NOMO-1 treated with dmso at 0.1 percent for 144 hours (cell line): ENCODE results near the gene GPRIN1.

Experiments
- DNase-seq: peaks from one replicate; lab custom pipeline; 2025; ENCODE audit not compliant: unreplicated experiment; lab: John Stamatoyannopoulos, UW

Gene GPRIN1

GRCh38 chr5:176625512-176625911 lies 15.6 kb upstream of the GPRIN1 start:
- DNase-seq, result no peak

GRCh38 chr5:176624938-176625337 lies 15.0 kb upstream of the GPRIN1 start:
- DNase-seq, result no peak

GRCh38 chr5:176624142-176624541 lies 14.2 kb upstream of the GPRIN1 start:
- no peak for DNase-seq

- no peak for DNase-seq
Measured at GRCh38 chr5:176621661-176622079, 11.7 kb upstream of the GPRIN1 start.

- DNase-seq, result no peak
Measured at GRCh38 chr5:176620333-176620981, 10.5 kb upstream of the GPRIN1 start.

- no peak for DNase-seq
Measured at GRCh38 chr5:176619569-176620332, 9.8 kb upstream of the GPRIN1 start.

- peak; percentile 23 for DNase-seq
Measured at GRCh38 chr5:176619203-176619568, 9.2 kb upstream of the GPRIN1 start.

- no peak for DNase-seq
Measured at GRCh38 chr5:176618783-176619182, 8.8 kb upstream of the GPRIN1 start.

- DNase-seq, result no peak
Measured at GRCh38 chr5:176616511-176616910, 6.6 kb upstream of the GPRIN1 start.

GRCh38 chr5:176614805-176615478 lies 5.0 kb upstream of the GPRIN1 start:
- DNase-seq, result no peak

- no peak for DNase-seq
Measured at GRCh38 chr5:176612855-176613254, 2.9 kb upstream of the GPRIN1 start.

- DNase-seq, result no peak
Measured at GRCh38 chr5:176612008-176612407, 2.1 kb upstream of the GPRIN1 start.

- DNase-seq, result peak; percentile 66
Measured at GRCh38 chr5:176611435-176611834, 1.5 kb upstream of the GPRIN1 start.

- DNase-seq, result no peak
Measured at GRCh38 chr5:176610435-176610773, 448 bp upstream of the GPRIN1 start.

- no peak for DNase-seq
Measured at GRCh38 chr5:176608937-176609723, 826 bp downstream of the GPRIN1 start.

- no peak for DNase-seq
Measured at GRCh38 chr5:176608142-176608705, 1.7 kb downstream of the GPRIN1 start.

GRCh38 chr5:176606875-176607274 lies 3.1 kb downstream of the GPRIN1 start:
- no peak for DNase-seq

GRCh38 chr5:176606032-176606431 lies 3.9 kb downstream of the GPRIN1 start:
- DNase-seq, result no peak

- DNase-seq, result no peak
Measured at GRCh38 chr5:176603091-176603490, 6.9 kb downstream of the GPRIN1 start.

GRCh38 chr5:176601901-176602482 lies 8.0 kb downstream of the GPRIN1 start:
- no peak for DNase-seq
